Suprapubic skin (tissue), 4 donors: ENCODE measurements around the gene GSK3A.

Experiments
- POLR2A ChIP-seq, 2 donors: fragments of 450-650 bp; IDR thresholded peaks; one replicate each; pipeline ENCODE4 v1.6.1; 2017; ENCODE audit warnings: antibody characterized with exemption in 2 of 2, mild to moderate bottlenecking in 2 of 2, moderate library complexity in 2 of 2
- POLR2AphosphoS5 ChIP-seq, 3 donors: sonication (generic); formaldehyde crosslinking; IDR thresholded peaks; one replicate each; pipeline ENCODE4 v1.6.1; 2017; ENCODE audit warnings: antibody characterized with exemption in 3 of 3

DNA sequence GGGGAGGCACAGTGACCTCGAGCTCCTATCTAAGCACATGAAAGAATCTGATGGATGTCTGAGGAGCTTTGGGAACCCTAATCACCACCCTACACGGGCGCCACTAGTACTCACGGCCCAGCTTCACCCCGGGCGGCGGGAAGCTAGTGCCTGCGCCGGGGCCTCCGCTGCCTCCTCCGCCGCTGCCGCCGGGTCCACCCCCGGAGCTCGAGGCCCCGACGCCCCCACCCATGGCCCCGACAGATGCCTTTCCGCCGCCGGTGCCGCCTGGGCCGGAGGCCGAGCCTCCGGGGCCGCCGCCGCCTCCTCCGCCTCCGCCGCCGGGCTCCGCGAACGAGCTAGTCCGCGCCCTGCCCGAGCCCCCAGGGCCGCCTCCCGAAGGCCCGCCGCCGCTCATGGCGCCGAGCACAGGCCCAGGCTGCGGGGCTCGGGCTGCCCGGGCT, 312 bp downstream of the GSK3A start:
- no peak for TF ChIP-seq POLR2AphosphoS5 (IDR thresholded peaks at IDR 0.05)
- no peak for TF ChIP-seq POLR2A (IDR thresholded peaks at IDR 0.05)
